ENCODE measurements around the gene OR2D2. TPM values are rescaled to one million over a fixed set of nuclear protein-coding genes. Genes with fewer than 3 reads are reported as not detected.

The OR2D2 gene
- total and polyA plus RNA-seq, 10 of the 15 experiments (the other 5 are each of a cell fraction or from before 2014, with no cell fraction given) = not detected

GRCh38 chr11:6894097-6894496 lies 1.8 kb upstream of the OR2D2 start:
- Histone ChIP-seq H3K27me3 (replicated peaks in 1 of 2; ENCODE audit: control insufficient read depth in 2 of 2, insufficient read depth in 2 of 2, low read length in 1 of 2) (no peaks in the 10 kb centered on the region), H3K4me1 (ENCODE audit: control insufficient read depth, insufficient read depth, low read length) (no peaks in the 10 kb centered on the region), H3K36me3 (ENCODE audit: control insufficient read depth in 2 of 2, insufficient read depth in 2 of 2, low read length in 1 of 2) (no peaks in the 10 kb centered on the region), H3K4me3 (no peak overlapping the region), H3K9me3 (replicated peaks; ENCODE audit: control insufficient read depth, insufficient read depth, low read length) (no peaks in the 10 kb centered on the region), H2AFZ (ENCODE audit: control insufficient read depth, low read depth, low read length) (no peak overlapping the region), H3K9ac (ENCODE audit: control insufficient read depth, insufficient read depth, low read length) (no peak overlapping the region), H3K4me2 (ENCODE audit: control insufficient read depth, insufficient read depth) (no peak overlapping the region), H3K79me2 (ENCODE audit: control insufficient read depth, insufficient read depth, low read length) (no peaks in the 10 kb centered on the region), H4K20me1 (ENCODE audit: control insufficient read depth, insufficient read depth) (no peaks in the 10 kb centered on the region), H3K27ac (ENCODE audit: control insufficient read depth, insufficient read depth) (no peak overlapping the region)
- in situ Hi-C loops (cut with MboI) = no loop called here
- ATAC-seq (no peak), DNase-seq (ENCODE audit: low read depth, low spot score) (no peak), FAIRE-seq (no peak)
- BruUV-seq (replicated peaks) = no TSS peak
- POLR2A ChIA-PET = no interaction called here
- CTCF ChIA-PET = no interaction called here
- TF ChIP-seq PKNOX1 (IDR thresholded peaks at IDR 0.05) (no peak), TARDBP (IDR thresholded peaks at IDR 0.05; ENCODE audit: borderline replicate concordance) (no peak), PAX5 (IDR thresholded peaks at IDR 0.05; ENCODE audit: borderline replicate concordance, low read depth, low read length) (no peak), CHD2 (IDR thresholded peaks at IDR 0.05; ENCODE audit: borderline replicate concordance, low read depth, low read length) (no peak)
- RAD21 ChIA-PET (ENCODE audit: unreplicated experiment) = no interaction called here
- SMC1A ChIA-PET (ENCODE audit: uncharacterized antibody, unreplicated experiment) = no interaction called here
- intact Hi-C loops (cut with micrococcal nuclease; ENCODE audit: unreplicated experiment) = no loop called here

- no peak overlapping the region for H3K4me3 ChIP-seq
- no peaks in the 10 kb centered on the region for H3K4me1 ChIP-seq (ENCODE audit: control insufficient read depth, insufficient read depth, low read length)
- intact Hi-C loops (cut with micrococcal nuclease; ENCODE audit: unreplicated experiment) (no loop called here), in situ Hi-C loops (cut with MboI) (no loop called here)
- DNase-seq (ENCODE audit: low read depth, low spot score) (no peak), FAIRE-seq (no peak), ATAC-seq (peak; percentile 45; the same call in 2 of the 3 replicates)
- ChIA-PET CTCF (interaction anchor here (1.4 kb wide), 1 partner anchor 11 kb away, joined by 4 read pairs; no protein-coding TSS in a partner anchor), RAD21 (ENCODE audit: unreplicated experiment) (no interaction called here), POLR2A (no interaction called here), SMC1A (ENCODE audit: uncharacterized antibody, unreplicated experiment) (interaction anchor here (0.6 to 0.8 kb wide), 3 partner anchors 9 to 1160 kb away, joined by 3 read pairs; no protein-coding TSS in a partner anchor)
- 0% methylated on average over 1 of the region's 1 CpG for WGBS (ENCODE audit: insufficient coverage, insufficient replicate concordance, low lambda C conversion rate, missing lambda C conversion rate)
- no peak overlapping the region for H3K4me2 ChIP-seq (ENCODE audit: control insufficient read depth, insufficient read depth)
- H3K79me2 ChIP-seq (ENCODE audit: control insufficient read depth, insufficient read depth, low read length) = no peaks in the 10 kb centered on the region
- no peak overlapping the region for H3K9ac ChIP-seq (ENCODE audit: control insufficient read depth, insufficient read depth, low read length)
- no peak overlapping the region for H3K27ac ChIP-seq (ENCODE audit: control insufficient read depth, insufficient read depth)
- BruUV-seq (replicated peaks) = no TSS peak
- H3K9me3 ChIP-seq (replicated peaks; ENCODE audit: control insufficient read depth, insufficient read depth, low read length) = no peaks in the 10 kb centered on the region
- H4K20me1 ChIP-seq (ENCODE audit: control insufficient read depth, insufficient read depth) = no peaks in the 10 kb centered on the region
- H2AFZ ChIP-seq (ENCODE audit: control insufficient read depth, low read depth, low read length) = no peak overlapping the region
- no peaks in the 10 kb centered on the region for H3K36me3 ChIP-seq (ENCODE audit: control insufficient read depth in 2 of 2, insufficient read depth in 2 of 2, low read length in 1 of 2)
- no peaks in the 10 kb centered on the region for H3K27me3 ChIP-seq (replicated peaks in 1 of 2; ENCODE audit: control insufficient read depth in 2 of 2, insufficient read depth in 2 of 2, low read length in 1 of 2)
- TF ChIP-seq IKZF2 (IDR thresholded peaks at IDR 0.05) = no peak
- TF ChIP-seq NR2F1 (conservative IDR thresholded peaks at IDR 0.05) = no peak
- TF ChIP-seq FOS (IDR thresholded peaks at IDR 0.05; ENCODE audit: borderline replicate concordance, extremely low read depth, insufficient read length) = no peak
- TF ChIP-seq RAD21 (IDR thresholded peaks at IDR 0.05; ENCODE audit: insufficient read depth, low read depth, low read length) = no peak
- TF ChIP-seq HCFC1 (IDR thresholded peaks at IDR 0.05; ENCODE audit: low read length) = no peak
- no peak for TF ChIP-seq ZSCAN29 (IDR thresholded peaks at IDR 0.05)
- TF ChIP-seq ATF2 (IDR thresholded peaks at IDR 0.05; ENCODE audit: low read length) = no peak
- TF ChIP-seq BACH1 (IDR thresholded peaks at IDR 0.05; ENCODE audit: borderline replicate concordance) = no peak
- TF ChIP-seq MEF2A (IDR thresholded peaks at IDR 0.05; ENCODE audit: insufficient read depth, low read depth, low read length) = no peak
Measured at GRCh38 chr11:6889835-6890234, 2.5 kb downstream of the OR2D2 start.

All from GM12878 (cell line).